ENCODE results near the gene LINS1. TPM values are rescaled to one million over a fixed set of nuclear protein-coding genes. Genes with fewer than 3 reads are reported as not detected.

LINS1 gene
- total and polyA plus RNA-seq, 2 donors (not counting 1 experiment from before 2014, with no cell fraction given), result 14.3 to 46.4 TPM

- H3K4me3 ChIP-seq (ENCODE audit: control extremely low read depth in 1 of 5, extremely low read depth in 1 of 5, insufficient read depth in 1 of 5, low read depth in 2 of 5, low read length in 4 of 5), result no peak overlapping the region
- ChIA-PET CTCF (interaction anchor here (1.2 kb wide), 1 partner anchor 217 kb away, joined by 3 read pairs; no protein-coding TSS in a partner anchor), POLR2A (no interaction called here)
- no peak overlapping the region for H2AFZ ChIP-seq (ENCODE audit: insufficient read depth, low read depth, low read length, poor library complexity, severe bottlenecking)
- H3K9me3 ChIP-seq (ENCODE audit: control extremely low read depth in 1 of 3, control insufficient read depth in 2 of 3, insufficient read depth in 1 of 3, low read length in 2 of 3), result no peaks in the 10 kb centered on the region
- no peaks in the 10 kb centered on the region for H4K20me1 ChIP-seq (ENCODE audit: control insufficient read depth, insufficient read depth, low read length, poor library complexity, severe bottlenecking)
- intact Hi-C loops (cut with micrococcal nuclease), result no loop called here
- WGBS (ENCODE audit: insufficient coverage), result 100% methylated on average over 2 of the region's 6 CpGs
- no peak overlapping the region for H3K4me3 Mint-ChIP-seq
- H3K4me1 ChIP-seq (ENCODE audit: control insufficient read depth in 2 of 2, insufficient read depth in 2 of 2, low read length in 2 of 2), result no peaks in the 10 kb centered on the region
- no peaks in the 10 kb centered on the region for H3K27me3 ChIP-seq (replicated peaks in 1 of 4; ENCODE audit: control extremely low read depth in 1 of 4, control insufficient read depth in 3 of 4, insufficient read depth in 4 of 4, low read length in 3 of 4)
- H3K9ac ChIP-seq (ENCODE audit: low read length), result no peak overlapping the region
- no peaks in the 10 kb centered on the region for H3K4me1 Mint-ChIP-seq
- no peaks in the 10 kb centered on the region for H3K79me2 ChIP-seq (ENCODE audit: control insufficient read depth, insufficient read depth, low read length)
- no peak overlapping the region for H3K27ac Mint-ChIP-seq
- DNase-seq (no peak), ATAC-seq (ENCODE audit: low read depth) (no peak)
- no peak overlapping the region for H3K27ac ChIP-seq (ENCODE audit: low read length in 2 of 2)
- TF ChIP-seq CTCF (IDR thresholded peaks at IDR 0.05) (no peak), EZH2 (IDR thresholded peaks at IDR 0.05; ENCODE audit: borderline replicate concordance, insufficient read depth, low read depth, low read length, poor library complexity, severe bottlenecking) (no peak)
- peaks cover 0 to 6% of the 10 kb centered on the region in 2 experiments for H3K36me3 ChIP-seq (replicated peaks in 1 of 2; ENCODE audit: control extremely low read depth in 1 of 2, control insufficient read depth in 1 of 2, extremely low read depth in 1 of 2, insufficient read depth in 2 of 2, low read length in 1 of 2)
- no peak overlapping the region for H3K4me2 ChIP-seq (replicated peaks; ENCODE audit: low read depth, low read length, poor library complexity, severe bottlenecking)
- H3K9me3 Mint-ChIP-seq (ENCODE audit: insufficient read depth), result no peaks in the 10 kb centered on the region
- no peaks in the 10 kb centered on the region for H3K27me3 Mint-ChIP-seq
Measured at GRCh38 chr15:100566850-100567628, 34.9 kb downstream of the LINS1 start.

- Histone ChIP-seq H3K27me3 (replicated peaks in 1 of 4; ENCODE audit: control extremely low read depth in 1 of 4, control insufficient read depth in 3 of 4, insufficient read depth in 4 of 4, low read length in 3 of 4) (no peaks in the 10 kb centered on the region), H3K79me2 (ENCODE audit: control insufficient read depth, insufficient read depth, low read length) (no peaks in the 10 kb centered on the region), H4K20me1 (ENCODE audit: control insufficient read depth, insufficient read depth, low read length, poor library complexity, severe bottlenecking) (no peaks in the 10 kb centered on the region), H3K9ac (ENCODE audit: low read length) (no peak overlapping the region), H3K9me3 (ENCODE audit: control extremely low read depth in 1 of 3, control insufficient read depth in 2 of 3, insufficient read depth in 1 of 3, low read length in 2 of 3) (no peaks in the 10 kb centered on the region), H3K36me3 (replicated peaks in 1 of 2; ENCODE audit: control extremely low read depth in 1 of 2, control insufficient read depth in 1 of 2, extremely low read depth in 1 of 2, insufficient read depth in 2 of 2, low read length in 1 of 2) (no peaks in the 10 kb centered on the region), H3K4me2 (replicated peaks; ENCODE audit: low read depth, low read length, poor library complexity, severe bottlenecking) (no peak overlapping the region), H3K27ac (ENCODE audit: low read length in 2 of 2) (no peak overlapping the region), H2AFZ (ENCODE audit: insufficient read depth, low read depth, low read length, poor library complexity, severe bottlenecking) (no peak overlapping the region), H3K4me1 (ENCODE audit: control insufficient read depth in 2 of 2, insufficient read depth in 2 of 2, low read length in 2 of 2) (no peaks in the 10 kb centered on the region), H3K4me3 (ENCODE audit: control extremely low read depth in 1 of 5, extremely low read depth in 1 of 5, insufficient read depth in 1 of 5, low read depth in 2 of 5, low read length in 4 of 5) (no peak overlapping the region)
- TF ChIP-seq EZH2 (IDR thresholded peaks at IDR 0.05; ENCODE audit: borderline replicate concordance, insufficient read depth, low read depth, low read length, poor library complexity, severe bottlenecking) (no peak), CTCF (IDR thresholded peaks at IDR 0.05) (no peak)
- no peak overlapping the region for H3K4me3 Mint-ChIP-seq
- POLR2A ChIA-PET, result no interaction called here
- intact Hi-C loops (cut with micrococcal nuclease), result no loop called here
- H3K27ac Mint-ChIP-seq, result no peak overlapping the region
- H3K4me1 Mint-ChIP-seq, result no peaks in the 10 kb centered on the region
- no peaks in the 10 kb centered on the region for H3K27me3 Mint-ChIP-seq
- CTCF ChIA-PET, result no interaction called here
- WGBS (ENCODE audit: insufficient coverage), result 100% methylated on average over 3 of the region's 3 CpGs
- ATAC-seq (ENCODE audit: low read depth) (no peak), DNase-seq (no peak)
- H3K9me3 Mint-ChIP-seq (ENCODE audit: insufficient read depth), result no peaks in the 10 kb centered on the region
Measured at GRCh38 chr15:100565591-100565990, 36.4 kb downstream of the LINS1 start.
